GM19238 (cell line): ENCODE data around the gene TLR4.

Source experiments
- DNase-seq: peaks from one replicate; pipeline ENCODE4 v3.0.0; 2011; ENCODE audit warnings: low spot score; ENCODE audit not compliant: insufficient read length

TLR4 gene

DNA sequence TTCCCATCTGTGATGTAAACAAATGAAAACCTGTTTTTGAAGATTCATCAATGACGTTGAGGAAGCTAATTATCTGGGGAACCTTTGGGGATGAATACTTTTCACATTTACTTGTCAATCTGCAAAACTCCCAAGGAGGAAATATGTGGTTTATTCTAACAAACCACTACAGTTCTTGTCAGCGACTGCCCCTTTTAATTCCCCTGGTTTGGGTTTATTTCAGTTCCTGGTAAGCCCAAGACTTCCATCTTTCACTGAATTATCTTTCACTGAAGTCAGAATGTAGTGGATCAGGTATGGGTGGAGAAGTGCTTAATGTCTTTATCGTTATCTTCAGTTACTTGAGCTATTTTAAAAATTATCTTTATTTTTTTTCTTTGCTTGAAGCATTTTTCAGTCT is 40.2 kb downstream of the TLR4 start:
- DNase-seq: no peak

- no peak for DNase-seq
Measured at GRCh38 chr9:117744856-117745389, 40.7 kb downstream of the TLR4 start.

- DNase-seq: no peak
Measured at GRCh38 chr9:117745598-117745997, 41.4 kb downstream of the TLR4 start.

- no peak for DNase-seq
Measured at GRCh38 chr9:117746263-117746662, 42.1 kb downstream of the TLR4 start.

DNA sequence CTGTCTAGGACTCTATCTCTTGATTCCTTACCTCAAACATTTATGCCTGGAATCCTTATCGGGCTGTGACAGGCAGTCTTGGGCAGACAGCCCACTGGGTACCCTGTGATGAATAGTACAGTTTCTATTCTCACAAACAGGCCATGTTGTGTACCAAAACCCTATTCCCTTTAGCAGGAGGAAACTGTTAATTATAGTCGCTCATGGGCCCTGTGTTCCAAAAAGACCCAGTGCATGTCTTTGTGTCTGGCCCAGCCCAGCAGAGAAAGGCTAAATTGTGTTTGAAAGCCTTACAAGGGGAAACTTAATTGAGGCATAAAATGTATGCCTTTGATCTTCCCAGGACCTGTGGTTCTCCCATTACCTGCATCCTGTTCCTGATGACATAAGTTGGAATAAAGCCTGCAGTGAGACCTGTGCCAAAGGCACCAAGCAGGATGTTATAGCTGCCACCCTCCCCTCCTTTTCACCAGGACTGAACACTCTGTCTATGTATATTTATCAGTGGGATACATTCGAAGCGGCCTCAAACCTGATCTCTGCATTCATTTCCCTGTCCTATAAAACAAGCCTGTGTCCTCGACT is 43.3 kb downstream of the TLR4 start:
- DNase-seq: no peak

DNA sequence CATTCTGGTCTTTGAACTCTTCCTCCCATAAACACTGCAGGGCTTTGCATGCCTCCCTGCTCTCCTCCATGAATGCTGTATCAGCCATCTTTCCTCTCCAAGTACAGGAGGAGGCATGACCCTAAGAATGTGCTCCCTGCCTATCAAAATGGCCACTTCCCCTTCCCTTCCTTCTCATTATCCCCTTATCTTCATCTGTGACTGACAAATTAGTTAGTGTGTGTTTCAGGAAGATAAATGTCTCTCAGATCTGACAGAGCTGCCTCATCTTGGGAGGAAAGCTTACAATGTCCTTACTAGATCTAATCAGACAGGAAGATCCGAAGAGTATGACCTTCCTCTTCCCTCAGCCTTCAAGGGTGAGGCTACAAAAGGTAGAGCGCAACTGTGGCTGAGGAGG is 46.2 kb downstream of the TLR4 start:
- DNase-seq: no peak

DNA sequence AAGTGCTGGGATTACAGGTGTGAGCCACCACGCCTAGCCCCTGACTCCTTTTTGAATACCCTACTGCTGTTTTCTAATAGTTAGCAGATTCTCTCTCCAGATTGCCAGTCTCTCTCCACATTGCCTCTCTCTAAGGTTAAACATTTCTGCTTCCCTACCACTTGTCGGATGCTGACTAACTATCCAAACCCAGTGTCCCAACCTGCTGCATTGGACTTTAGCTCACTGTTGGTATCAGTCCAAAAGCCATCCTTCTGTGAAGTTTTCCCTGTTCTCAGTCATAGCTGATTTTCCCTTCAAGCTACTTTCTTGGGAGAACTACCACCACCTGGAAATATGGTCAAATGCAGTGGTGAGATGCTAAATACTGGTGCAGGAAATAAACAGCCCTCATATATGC is 48.7 kb downstream of the TLR4 start:
- DNase-seq: no peak

DNA sequence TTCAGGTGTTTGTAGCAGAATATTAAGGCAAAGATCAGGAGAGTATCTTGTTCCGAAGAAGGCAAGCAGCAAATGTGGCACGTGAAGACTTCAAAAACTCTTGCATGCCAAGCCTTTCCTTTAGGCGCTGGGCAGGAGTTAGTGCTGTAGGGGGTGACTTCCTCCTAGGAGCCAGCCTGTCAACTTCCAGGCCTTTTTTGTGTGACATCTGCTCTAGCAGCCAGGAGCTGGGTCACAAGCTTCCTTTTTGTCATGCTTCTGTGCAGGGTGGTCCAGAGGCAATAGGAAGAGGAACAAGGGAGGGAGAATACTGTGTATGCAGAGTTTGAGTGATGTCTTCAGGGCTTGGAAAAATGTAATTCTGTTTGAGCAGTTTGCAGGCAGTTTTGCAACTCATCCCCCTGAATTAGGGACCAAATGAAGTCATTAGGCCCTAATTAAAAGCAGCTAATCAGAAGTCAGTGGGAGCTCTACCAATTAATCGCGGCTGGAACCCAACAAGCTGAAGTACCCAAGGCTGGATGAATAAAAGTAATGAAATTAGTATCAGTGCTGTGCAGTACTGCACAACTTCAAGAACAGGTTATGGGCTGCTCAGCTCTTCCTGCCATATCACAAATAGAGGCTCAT is 53.5 kb downstream of the TLR4 start:
- no peak for DNase-seq

DNA sequence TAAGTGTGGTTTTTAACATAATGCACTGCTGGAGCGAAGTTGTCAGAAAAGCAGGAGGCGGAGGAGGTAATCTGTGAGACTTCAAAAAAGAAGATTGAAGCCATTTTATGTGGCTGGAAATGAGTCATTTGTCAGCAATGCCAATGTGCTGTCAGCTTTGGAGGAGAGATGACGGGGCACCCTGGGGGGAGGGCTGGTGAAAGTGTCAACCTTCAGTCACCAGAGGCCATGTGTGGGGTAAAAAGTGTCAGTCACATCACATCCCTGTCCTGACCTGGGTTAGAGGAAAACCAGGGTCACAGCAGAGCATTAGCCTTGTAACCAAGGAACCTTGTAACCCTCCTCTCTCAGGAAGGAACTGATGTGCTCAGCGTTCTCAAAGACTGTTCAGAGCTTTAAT is 59.1 kb downstream of the TLR4 start:
- no peak for DNase-seq

DNA sequence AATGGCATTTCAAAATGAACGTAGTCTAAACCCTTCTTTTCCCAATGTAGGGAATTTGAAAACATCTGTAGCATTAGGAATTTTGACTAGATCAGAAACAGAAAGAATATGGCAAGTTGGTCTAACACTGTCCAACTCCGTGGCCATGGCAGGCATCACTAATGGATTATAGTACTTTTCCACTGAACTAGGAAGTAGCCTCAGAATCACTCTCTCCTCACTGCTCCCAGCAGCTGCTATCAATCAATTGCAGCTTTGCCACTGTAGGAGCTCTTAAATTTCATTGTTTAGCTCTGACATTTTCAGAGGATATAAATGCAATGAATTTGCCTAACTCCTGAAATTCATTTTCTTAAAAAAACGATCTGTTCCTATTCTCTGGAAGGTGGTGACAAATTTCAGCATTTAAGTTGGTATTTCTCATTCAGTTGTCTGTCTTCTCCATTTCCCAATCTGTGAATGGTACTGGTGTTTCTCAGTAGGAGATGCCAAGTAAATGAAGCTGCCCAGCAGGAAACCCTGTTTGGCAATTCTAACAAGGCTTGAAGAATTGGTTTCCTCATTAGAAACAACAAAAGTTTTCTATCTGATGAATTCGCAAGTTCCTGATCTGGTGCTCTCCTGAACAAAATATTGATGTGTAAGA is 64.7 kb downstream of the TLR4 start:
- DNase-seq: no peak

GRCh38 chr9:117771136-117771535 is 66.9 kb downstream of the TLR4 start:
- DNase-seq: no peak

- DNase-seq: no peak
Measured at GRCh38 chr9:117772960-117773359, 68.8 kb downstream of the TLR4 start.
